Progenitor cell of endocrine pancreas (in vitro differentiated cells): ENCODE measurements around the gene RERG. TPM values are rescaled to one million over a fixed set of nuclear protein-coding genes. Genes with fewer than 3 reads are reported as not detected.

Source experiments
- DNase-seq: peaks from one replicate; pipeline ENCODE4 v3.0.0; 2021; ENCODE audit warnings: low spot score; ENCODE audit not compliant: unreplicated experiment
- H3K27ac Mint-ChIP-seq: 2 replicates; pipeline ENCODE4 v1.8.0; 2021; ENCODE audit warnings: mild to moderate bottlenecking, moderate library complexity, mixed read lengths
- H3K27me3 Mint-ChIP-seq: 2 replicates; pipeline ENCODE4 v1.8.0; 2021; ENCODE audit warnings: mixed read lengths
- H3K36me3 Mint-ChIP-seq: 2 replicates; pipeline ENCODE4 v1.8.0; 2022; ENCODE audit warnings: mixed read lengths; ENCODE audit not compliant: insufficient read depth
- H3K4me1 Mint-ChIP-seq: 2 replicates; pipeline ENCODE4 v1.8.0; 2021; ENCODE audit warnings: low read depth, mixed read lengths
- H3K4me3 Mint-ChIP-seq: 2 replicates; pipeline ENCODE4 v1.8.0; 2021; ENCODE audit warnings: low read depth, mild to moderate bottlenecking, moderate library complexity, mixed read lengths
- H3K9me3 Mint-ChIP-seq: 2 replicates; pipeline ENCODE4 v1.8.0; 2021; ENCODE audit warnings: low read depth, mixed read lengths
- total RNA-seq: library from RNA; stranded (reverse); gene quantifications from 2 replicates; pipeline ENCODE4 v1.2.1, GENCODE V29; 2021
- TF ChIP-seq, protein P1 (sequence below): fragments of 200-600 bp; sonication (generic); IDR thresholded peaks from one replicate; pipeline ENCODE4 v1.5.0; 2021; ENCODE audit warnings: antibody characterized with exemption, mild to moderate bottlenecking; ENCODE audit not compliant: unreplicated experiment

RERG gene
- total RNA-seq, 1 donor from 2014 or later: 1.8 TPM

DNA sequence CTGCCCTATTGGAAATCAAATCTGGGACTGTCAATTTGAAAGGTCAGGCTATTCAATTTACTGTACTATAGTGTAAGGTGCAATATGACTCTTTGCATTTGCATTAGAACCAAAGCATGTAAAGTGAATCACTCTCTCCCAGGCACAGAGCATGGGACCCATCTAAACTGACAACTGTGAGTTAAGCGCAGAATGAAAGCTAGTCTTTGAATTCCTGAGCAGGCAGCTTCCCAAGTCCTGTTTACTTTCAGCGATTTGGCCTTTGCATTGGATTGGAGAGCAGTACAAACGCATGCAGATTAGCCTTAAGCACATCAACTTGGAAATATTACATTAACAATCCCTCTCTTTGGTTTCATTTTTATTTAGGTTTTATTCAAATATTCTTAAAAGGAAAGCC is 74.6 kb downstream of the RERG start:
- Mint-ChIP-seq H3K36me3 (no peaks in the 10 kb centered on the region), H3K27me3 (no peaks in the 10 kb centered on the region), H3K4me1 (peaks cover 12% of the 10 kb centered on the region), H3K4me3 (no peak overlapping the region), H3K27ac (no peak overlapping the region), H3K9me3 (no peaks in the 10 kb centered on the region)
- no peak for DNase-seq
- TF ChIP-seq, protein P1, sequence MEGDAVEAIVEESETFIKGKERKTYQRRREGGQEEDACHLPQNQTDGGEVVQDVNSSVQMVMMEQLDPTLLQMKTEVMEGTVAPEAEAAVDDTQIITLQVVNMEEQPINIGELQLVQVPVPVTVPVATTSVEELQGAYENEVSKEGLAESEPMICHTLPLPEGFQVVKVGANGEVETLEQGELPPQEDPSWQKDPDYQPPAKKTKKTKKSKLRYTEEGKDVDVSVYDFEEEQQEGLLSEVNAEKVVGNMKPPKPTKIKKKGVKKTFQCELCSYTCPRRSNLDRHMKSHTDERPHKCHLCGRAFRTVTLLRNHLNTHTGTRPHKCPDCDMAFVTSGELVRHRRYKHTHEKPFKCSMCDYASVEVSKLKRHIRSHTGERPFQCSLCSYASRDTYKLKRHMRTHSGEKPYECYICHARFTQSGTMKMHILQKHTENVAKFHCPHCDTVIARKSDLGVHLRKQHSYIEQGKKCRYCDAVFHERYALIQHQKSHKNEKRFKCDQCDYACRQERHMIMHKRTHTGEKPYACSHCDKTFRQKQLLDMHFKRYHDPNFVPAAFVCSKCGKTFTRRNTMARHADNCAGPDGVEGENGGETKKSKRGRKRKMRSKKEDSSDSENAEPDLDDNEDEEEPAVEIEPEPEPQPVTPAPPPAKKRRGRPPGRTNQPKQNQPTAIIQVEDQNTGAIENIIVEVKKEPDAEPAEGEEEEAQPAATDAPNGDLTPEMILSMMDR: no peak

GRCh38 chr12:15143467-15143866 is 77.8 kb downstream of the RERG start:
- TF ChIP-seq, protein P1: no peak
- Mint-ChIP-seq H3K9me3 (no peaks in the 10 kb centered on the region), H3K27ac (no peak overlapping the region), H3K4me3 (no peak overlapping the region), H3K27me3 (no peaks in the 10 kb centered on the region), H3K36me3 (no peaks in the 10 kb centered on the region), H3K4me1 (peaks cover 12% of the 10 kb centered on the region)
- DNase-seq: no peak

DNA sequence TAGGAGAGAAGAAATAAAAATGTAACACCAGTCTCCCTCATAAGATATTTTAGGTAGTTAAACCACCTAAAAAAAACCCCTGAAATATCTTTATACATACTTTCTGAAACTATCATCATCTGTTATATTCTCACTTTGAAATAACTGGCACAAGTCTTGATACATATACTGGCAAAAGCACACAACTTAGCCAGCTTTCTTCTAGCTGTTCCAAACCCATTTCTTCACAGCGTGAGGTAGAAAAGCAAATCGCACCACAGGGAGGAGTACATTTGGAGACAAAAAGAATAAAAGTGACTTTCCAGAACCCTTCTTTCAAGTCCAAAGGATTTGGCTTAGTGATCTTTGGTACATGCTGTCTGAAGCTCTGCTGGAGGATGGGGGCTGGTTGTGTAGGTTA is 78.5 kb downstream of the RERG start:
- Mint-ChIP-seq H3K27ac (no peak overlapping the region), H3K4me1 (peaks cover 12% of the 10 kb centered on the region), H3K36me3 (no peaks in the 10 kb centered on the region), H3K27me3 (no peaks in the 10 kb centered on the region), H3K9me3 (no peaks in the 10 kb centered on the region), H3K4me3 (no peak overlapping the region)
- TF ChIP-seq, protein P1: no peak
- no peak for DNase-seq

DNA sequence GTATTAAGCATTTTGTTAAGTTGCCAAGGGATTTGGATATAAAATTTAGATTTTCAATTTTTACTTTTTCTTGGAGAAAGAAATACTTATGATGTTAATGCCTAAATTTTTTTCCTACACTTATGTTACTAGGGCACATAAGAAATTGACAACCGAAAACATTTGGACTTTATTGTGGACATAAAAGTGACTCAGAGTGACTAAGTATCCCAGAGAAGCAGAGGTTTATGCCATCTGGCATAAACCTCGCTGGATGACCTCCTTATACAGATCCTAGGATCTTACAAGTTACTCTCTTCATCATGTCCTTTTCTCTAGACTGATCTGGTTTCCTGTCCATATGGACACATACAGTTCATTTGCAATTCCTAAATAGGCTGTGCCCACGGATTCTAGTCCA is 89.8 kb downstream of the RERG start:
- TF ChIP-seq, protein P1: no peak
- Mint-ChIP-seq H3K27ac (no peak overlapping the region), H3K27me3 (no peaks in the 10 kb centered on the region), H3K4me3 (no peak overlapping the region), H3K36me3 (no peaks in the 10 kb centered on the region), H3K9me3 (no peaks in the 10 kb centered on the region), H3K4me1 (no peaks in the 10 kb centered on the region)
- no peak for DNase-seq

GRCh38 chr12:15130541-15130940 is 90.7 kb downstream of the RERG start:
- TF ChIP-seq, protein P1: no peak
- H3K27me3 Mint-ChIP-seq: no peaks in the 10 kb centered on the region
- no peak overlapping the region for H3K27ac Mint-ChIP-seq
- H3K4me3 Mint-ChIP-seq: no peak overlapping the region
- H3K9me3 Mint-ChIP-seq: no peaks in the 10 kb centered on the region
- no peaks in the 10 kb centered on the region for H3K4me1 Mint-ChIP-seq
- H3K36me3 Mint-ChIP-seq: no peaks in the 10 kb centered on the region
- DNase-seq: no peak
